ENCODE results near the gene SNCA. TPM values are rescaled to one million over a fixed set of nuclear protein-coding genes. Genes with fewer than 3 reads are reported as not detected.
A peak's percentile ranks its signal among the peaks of the same experiment; 100 is the strongest.

SNCA gene
- total RNA-seq, 1 experiment from 2014 or later, result 29.1 TPM

DNA sequence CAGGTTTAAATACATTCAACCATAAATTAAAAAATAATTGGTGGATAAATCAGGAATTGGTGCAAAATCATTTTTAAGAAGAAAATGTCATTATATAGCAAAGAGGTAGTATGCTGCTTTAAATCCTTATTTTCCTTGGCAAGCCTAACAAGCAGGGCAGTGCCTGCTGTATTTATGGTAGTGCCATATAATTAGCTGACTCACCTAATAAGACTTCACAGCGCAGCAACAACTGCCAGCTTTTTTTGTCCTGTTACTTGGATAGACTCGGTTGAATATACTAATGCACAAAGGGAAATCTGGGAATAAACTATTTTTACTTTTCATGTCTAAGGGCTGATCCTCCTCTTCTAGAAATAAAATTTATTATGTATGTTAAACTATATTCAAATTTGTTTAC lies 99.1 kb downstream of the SNCA start:
- no peaks in the 10 kb centered on the region for H3K27me3 Mint-ChIP-seq (ENCODE audit: insufficient read depth, unreplicated experiment)

DNA sequence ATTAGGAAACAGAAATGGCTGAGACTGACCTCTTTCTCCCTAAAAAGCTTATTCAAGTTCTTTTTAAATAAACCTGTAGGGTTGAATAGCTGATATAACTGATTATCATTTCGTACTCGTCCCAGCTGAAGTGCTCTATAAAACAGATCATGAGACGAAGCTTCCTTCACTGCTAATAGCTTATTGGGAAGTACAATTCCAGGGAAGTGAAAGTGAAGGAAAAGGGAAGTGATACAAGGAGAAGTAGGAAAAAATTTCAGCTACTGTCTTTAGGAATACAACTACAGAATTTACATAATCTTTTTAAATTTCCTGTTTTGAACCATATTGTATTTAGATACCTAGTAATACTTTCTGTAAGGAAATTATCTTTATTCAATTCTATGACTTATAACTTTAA lies 103.0 kb downstream of the SNCA start:
- intact Hi-C loops (cut with micrococcal nuclease), result no loop called here
- no TSS peak for BruUV-seq (replicated peaks)
- no peaks in the 10 kb centered on the region for H3K9me3 Mint-ChIP-seq (ENCODE audit: unreplicated experiment)
- no peak overlapping the region for H3K4me3 Mint-ChIP-seq (ENCODE audit: unreplicated experiment)
- peaks cover 4% of the 10 kb centered on the region for H3K4me1 Mint-ChIP-seq (ENCODE audit: insufficient read depth, unreplicated experiment)
- peaks cover 18% of the 10 kb centered on the region for H3K36me3 Mint-ChIP-seq (ENCODE audit: insufficient read depth, unreplicated experiment)
- TF ChIP-seq, protein P1, sequence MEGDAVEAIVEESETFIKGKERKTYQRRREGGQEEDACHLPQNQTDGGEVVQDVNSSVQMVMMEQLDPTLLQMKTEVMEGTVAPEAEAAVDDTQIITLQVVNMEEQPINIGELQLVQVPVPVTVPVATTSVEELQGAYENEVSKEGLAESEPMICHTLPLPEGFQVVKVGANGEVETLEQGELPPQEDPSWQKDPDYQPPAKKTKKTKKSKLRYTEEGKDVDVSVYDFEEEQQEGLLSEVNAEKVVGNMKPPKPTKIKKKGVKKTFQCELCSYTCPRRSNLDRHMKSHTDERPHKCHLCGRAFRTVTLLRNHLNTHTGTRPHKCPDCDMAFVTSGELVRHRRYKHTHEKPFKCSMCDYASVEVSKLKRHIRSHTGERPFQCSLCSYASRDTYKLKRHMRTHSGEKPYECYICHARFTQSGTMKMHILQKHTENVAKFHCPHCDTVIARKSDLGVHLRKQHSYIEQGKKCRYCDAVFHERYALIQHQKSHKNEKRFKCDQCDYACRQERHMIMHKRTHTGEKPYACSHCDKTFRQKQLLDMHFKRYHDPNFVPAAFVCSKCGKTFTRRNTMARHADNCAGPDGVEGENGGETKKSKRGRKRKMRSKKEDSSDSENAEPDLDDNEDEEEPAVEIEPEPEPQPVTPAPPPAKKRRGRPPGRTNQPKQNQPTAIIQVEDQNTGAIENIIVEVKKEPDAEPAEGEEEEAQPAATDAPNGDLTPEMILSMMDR (IDR thresholded peaks at IDR 0.05; ENCODE audit: unreplicated experiment), result no peak
- DNase-seq (ENCODE audit: unreplicated experiment), result no peak
- ChIA-PET POLR2A (interaction anchor here (0.8 to 0.9 kb wide), 2 partner anchors 27 to 63 kb away, joined by 3 read pairs; no protein-coding TSS in a partner anchor), CTCF (interaction anchor here (0.6 to 0.7 kb wide), 2 partner anchors 261 to 1270 kb away, joined by 3 to 5 read pairs; no protein-coding TSS in a partner anchor)
- no peaks in the 10 kb centered on the region for H3K27me3 Mint-ChIP-seq (ENCODE audit: insufficient read depth, unreplicated experiment)
- H3K27ac Mint-ChIP-seq (ENCODE audit: low read depth, unreplicated experiment), result no peak overlapping the region

More for the DNA sequence above, 99.1 kb downstream of the SNCA start:
- no TSS peak for BruUV-seq (replicated peaks)
- peaks cover 7% of the 10 kb centered on the region for H3K4me1 Mint-ChIP-seq (ENCODE audit: insufficient read depth, unreplicated experiment)
- intact Hi-C loops (cut with micrococcal nuclease), result no loop called here
- DNase-seq (ENCODE audit: unreplicated experiment), result peak; percentile 73
- TF ChIP-seq, protein P1 (IDR thresholded peaks at IDR 0.05; ENCODE audit: unreplicated experiment), result no peak
- ChIA-PET POLR2A (interaction anchor here (0.7 to 3.7 kb wide), 9 partner anchors 9 to 100 kb away, joined by 3 to 21 read pairs (median 4); no protein-coding TSS in a partner anchor), CTCF (interaction anchor here (0.6 to 1.1 kb wide), 6 partner anchors 15 to 131 kb away, joined by 3 to 6 read pairs (median 3); no protein-coding TSS in a partner anchor)
- peaks cover 14% of the 10 kb centered on the region for H3K36me3 Mint-ChIP-seq (ENCODE audit: insufficient read depth, unreplicated experiment)
- H3K27ac Mint-ChIP-seq (ENCODE audit: low read depth, unreplicated experiment), result peak overlapping the region; percentile 67
- H3K9me3 Mint-ChIP-seq (ENCODE audit: unreplicated experiment), result no peaks in the 10 kb centered on the region
- no peak overlapping the region for H3K4me3 Mint-ChIP-seq (ENCODE audit: unreplicated experiment)

DNA sequence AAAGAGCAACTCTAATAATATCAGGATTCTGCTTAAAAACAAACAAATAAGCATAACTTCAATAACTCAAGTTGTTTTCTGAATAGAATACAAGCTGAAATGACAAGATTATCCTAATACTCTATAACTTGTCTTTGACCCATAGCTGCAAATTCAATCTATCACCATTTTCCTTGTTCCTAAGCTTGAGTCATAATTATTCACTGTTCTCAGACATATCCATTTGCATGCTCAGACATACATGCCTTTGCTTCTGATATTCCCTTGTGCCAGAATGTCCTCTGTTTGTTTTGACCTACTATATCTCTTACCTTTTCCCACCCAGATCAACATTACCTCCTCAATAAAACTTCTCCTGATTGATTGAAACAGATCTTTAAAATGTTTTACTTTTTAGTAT lies 109.7 kb downstream of the SNCA start:
- Mint-ChIP-seq H3K9me3 (ENCODE audit: unreplicated experiment) (no peaks in the 10 kb centered on the region), H3K4me1 (ENCODE audit: insufficient read depth, unreplicated experiment) (peaks cover 13% of the 10 kb centered on the region), H3K4me3 (ENCODE audit: unreplicated experiment) (no peak overlapping the region), H3K36me3 (ENCODE audit: insufficient read depth, unreplicated experiment) (peaks cover 48% of the 10 kb centered on the region), H3K27ac (ENCODE audit: low read depth, unreplicated experiment) (no peak overlapping the region), H3K27me3 (ENCODE audit: insufficient read depth, unreplicated experiment) (no peaks in the 10 kb centered on the region)
- ChIA-PET POLR2A (interaction anchor here (0.6 to 0.8 kb wide), 2 partner anchors 14 to 45 kb away, joined by 3 read pairs; no protein-coding TSS in a partner anchor), CTCF (interaction anchor here (0.6 kb wide), 1 partner anchor 28 kb away, joined by 4 read pairs; no protein-coding TSS in a partner anchor)
- TF ChIP-seq, protein P1 (IDR thresholded peaks at IDR 0.05; ENCODE audit: unreplicated experiment), result no peak
- BruUV-seq (replicated peaks), result no TSS peak
- intact Hi-C loops (cut with micrococcal nuclease), result no loop called here
- DNase-seq (ENCODE audit: unreplicated experiment), result no peak

DNA sequence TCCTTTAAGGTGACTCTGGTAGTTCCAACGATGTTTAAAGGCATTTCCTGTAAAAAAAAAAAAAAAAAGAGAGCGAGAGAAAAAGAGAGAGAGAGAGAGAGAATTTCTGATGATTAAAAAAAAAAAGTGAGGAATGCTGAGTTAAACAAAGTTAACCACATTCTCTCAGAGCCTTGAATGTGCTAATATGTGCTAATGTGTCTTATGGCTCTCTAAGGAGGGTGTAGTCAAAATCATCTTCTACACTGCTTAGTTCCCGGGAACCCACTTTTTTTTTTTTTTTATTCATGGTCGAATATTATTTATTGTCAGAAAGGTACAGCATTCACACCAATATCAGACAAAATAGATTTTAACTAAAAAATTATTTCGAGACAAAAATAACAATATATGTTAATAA lies 111.7 kb downstream of the SNCA start:
- Mint-ChIP-seq H3K9me3 (ENCODE audit: unreplicated experiment) (no peaks in the 10 kb centered on the region), H3K27me3 (ENCODE audit: insufficient read depth, unreplicated experiment) (no peaks in the 10 kb centered on the region), H3K27ac (ENCODE audit: low read depth, unreplicated experiment) (peak overlapping the region; percentile 27), H3K4me1 (ENCODE audit: insufficient read depth, unreplicated experiment) (peaks cover 13% of the 10 kb centered on the region), H3K4me3 (ENCODE audit: unreplicated experiment) (no peak overlapping the region), H3K36me3 (ENCODE audit: insufficient read depth, unreplicated experiment) (peaks cover 52% of the 10 kb centered on the region)
- no TSS peak for BruUV-seq (replicated peaks)
- POLR2A ChIA-PET, result interaction anchor here (0.7 kb wide), 1 partner anchor 14 kb away, joined by 3 read pairs; no protein-coding TSS in a partner anchor
- no peak for DNase-seq (ENCODE audit: unreplicated experiment)
- intact Hi-C loops (cut with micrococcal nuclease), result no loop called here
- TF ChIP-seq, protein P1 (IDR thresholded peaks at IDR 0.05; ENCODE audit: unreplicated experiment), result no peak
- CTCF ChIA-PET, result interaction anchor here (1.0 kb wide), 1 partner anchor 68 kb away, joined by 3 read pairs; no protein-coding TSS in a partner anchor
